Measurements from ENCODE around the gene RSL24D1.
"Not testable (repeated sequence)": the region's sequence is repeated elsewhere in the genome, so short reads cannot be mapped to it uniquely, and the experiment has no call there.

RSL24D1 gene

DNA sequence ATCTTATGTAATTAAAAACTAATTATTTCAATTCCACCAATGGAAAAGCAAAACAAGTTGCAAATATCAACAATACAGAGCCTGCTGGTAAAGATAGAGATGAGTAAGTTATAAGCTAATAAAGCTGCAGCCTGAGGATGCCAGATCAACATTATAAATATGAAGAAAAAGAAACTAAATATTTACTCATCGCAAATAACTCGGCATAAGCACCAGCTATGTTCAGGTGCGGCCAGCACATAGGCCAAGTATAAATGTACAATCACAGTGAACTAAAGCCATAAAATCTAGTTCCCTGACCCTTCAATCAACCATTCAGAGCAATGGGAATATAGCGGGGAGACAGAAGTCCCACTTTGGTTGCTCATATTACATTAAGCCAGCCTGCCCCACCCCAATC lies 7.7 kb upstream of the RSL24D1 start:
- DNase-seq, result no peak

DNA sequence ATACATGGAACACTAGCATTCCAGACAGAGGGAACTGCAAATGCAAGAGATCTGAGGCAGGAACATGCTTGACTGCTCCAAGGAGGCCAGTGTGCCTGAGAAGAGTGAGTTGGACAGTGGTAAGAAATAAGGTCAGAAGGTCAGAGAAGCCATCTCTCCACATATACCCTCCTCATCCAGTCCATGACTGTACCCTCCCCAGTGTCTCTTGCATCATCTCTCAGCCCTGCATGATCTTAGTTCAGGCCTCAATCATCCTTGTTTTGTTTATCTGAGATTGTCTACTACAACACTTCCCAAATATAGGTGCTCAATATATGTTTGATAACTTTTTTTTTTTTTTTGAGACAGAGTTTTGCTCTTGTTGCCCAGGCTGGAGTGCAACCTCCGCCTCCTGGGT lies 5.5 kb upstream of the RSL24D1 start:
- DNase-seq, result no peak

DNA sequence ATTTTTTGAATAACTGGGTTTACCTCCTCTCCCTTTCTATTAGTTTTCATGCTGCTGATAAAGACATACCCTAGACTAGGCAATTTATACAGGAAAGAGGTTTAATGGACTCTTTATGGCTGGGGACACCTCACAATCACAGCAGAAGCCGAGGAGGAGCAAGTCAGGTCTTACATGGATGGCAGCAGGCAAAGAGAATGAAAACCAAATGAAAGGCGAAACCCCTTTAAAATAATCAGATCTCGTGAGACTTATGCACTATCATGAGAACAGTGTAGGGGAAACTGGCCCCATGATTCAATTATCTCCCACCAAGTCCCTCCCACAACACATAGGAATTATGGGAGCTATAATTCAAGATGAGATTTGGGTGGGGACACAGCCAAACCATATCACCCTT lies 2.0 kb upstream of the RSL24D1 start:
- DNase-seq, result no peak

DNA sequence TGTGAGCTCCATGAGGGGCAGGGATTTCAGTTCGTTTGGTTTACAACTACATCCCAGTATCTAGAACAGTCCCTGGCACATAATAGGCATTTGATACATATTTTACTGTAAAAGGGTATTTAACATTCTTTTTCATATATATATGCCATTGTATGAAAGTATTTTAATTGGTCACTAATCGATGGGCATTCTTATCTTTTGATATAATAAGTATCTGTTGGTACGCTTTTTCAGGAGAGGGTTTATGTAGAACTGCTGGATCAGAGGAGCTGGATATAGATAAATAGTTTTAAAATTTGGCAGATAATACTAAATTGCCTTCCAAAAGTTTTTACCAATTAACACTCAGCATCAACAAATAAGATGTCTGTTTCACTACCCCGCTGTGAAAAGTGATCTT lies 978 bp upstream of the RSL24D1 start:
- DNase-seq, result no peak

DNA sequence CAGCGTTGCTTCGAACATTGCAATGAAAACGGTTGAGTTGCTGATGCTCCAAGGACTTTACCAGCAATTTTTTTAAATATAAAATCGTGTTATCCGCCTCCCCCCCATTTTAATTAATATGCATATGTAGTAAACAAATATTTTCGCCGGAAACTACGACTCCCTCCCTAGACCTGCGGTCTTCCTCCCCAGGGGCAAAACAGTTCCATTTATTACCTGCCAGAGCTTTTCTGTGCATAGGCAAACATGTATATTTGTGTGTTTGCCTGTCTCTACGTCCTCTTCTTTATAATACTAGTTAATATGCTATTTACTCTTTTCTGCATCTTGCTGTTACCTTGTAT lies 593 bp upstream of the RSL24D1 start:
- DNase-seq, result no peak

DNA sequence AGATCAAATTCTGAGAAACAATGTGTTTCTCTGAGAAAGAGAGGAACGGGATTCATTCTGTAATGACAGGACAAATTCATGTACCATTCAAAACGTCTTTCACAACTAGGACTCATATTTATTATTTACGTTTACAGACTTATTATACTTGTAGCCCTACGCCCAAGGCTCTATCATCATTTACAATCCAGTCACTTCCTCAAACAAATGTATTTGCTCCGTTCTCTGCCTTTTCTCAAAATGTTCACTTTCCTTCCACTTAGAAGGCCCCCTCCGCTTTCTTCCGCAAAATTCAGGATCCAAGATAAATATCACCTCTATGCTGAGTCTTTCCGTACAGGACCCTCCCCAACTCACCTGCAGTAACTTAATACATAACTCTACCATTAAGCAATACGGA lies 745 bp downstream of the RSL24D1 start:
- DNase-seq, result no peak

DNA sequence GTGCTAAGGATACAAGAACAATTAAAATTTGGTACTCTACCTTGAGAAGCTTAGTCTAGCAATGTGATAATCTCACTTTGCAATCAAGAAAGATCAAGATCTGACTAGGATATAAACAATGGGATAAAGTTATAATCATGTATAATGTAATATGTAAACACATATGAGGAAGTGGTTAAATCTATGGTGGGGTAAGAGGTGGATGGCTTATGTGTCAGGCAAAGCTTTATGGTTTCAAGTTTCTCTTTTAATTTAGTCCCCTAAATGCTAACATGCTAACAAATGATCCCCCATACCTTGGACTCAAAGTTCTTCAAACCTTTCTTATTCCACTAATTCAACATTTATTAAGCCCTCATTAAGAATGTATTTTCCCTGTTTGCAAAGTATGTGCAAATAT lies 2.5 kb downstream of the RSL24D1 start:
- no peak for DNase-seq

DNA sequence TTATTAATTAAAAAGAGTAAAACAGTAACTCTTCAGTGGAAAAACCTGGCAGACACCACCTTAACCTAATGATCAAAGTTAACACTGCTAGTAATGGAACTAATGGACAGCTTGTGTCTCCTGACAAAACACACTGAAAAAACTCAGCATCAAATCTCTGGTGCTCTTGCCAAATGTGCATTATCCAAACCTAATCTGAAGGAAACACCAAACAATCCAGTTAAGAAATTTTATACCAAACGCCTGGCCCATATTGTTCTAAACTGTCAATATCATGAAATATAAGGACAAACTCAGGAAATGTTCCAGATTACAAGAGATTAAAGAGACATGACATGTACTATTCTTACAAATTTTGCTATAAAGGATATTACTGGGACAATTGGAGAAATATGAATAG lies 10.4 kb downstream of the RSL24D1 start:
- DNase-seq, result no peak

DNA sequence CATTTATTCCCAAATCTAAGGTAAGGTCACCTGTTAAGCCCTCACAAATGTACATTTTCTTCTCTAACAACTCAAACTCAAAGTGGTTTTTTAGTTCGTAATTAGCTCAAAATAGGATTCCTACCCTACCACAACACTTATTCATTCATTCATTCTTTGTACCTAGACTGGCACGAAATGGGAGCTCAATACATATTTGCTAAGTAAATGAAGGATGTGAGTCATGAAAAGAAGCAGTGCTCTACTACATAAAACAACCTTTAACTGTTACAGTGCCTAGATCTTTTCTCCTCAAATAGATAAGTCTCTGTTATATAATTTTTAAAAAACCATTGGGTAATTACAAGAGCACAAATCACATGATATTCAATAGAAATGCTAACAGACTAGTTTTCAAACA lies 13.1 kb downstream of the RSL24D1 start:
- no peak for DNase-seq

DNA sequence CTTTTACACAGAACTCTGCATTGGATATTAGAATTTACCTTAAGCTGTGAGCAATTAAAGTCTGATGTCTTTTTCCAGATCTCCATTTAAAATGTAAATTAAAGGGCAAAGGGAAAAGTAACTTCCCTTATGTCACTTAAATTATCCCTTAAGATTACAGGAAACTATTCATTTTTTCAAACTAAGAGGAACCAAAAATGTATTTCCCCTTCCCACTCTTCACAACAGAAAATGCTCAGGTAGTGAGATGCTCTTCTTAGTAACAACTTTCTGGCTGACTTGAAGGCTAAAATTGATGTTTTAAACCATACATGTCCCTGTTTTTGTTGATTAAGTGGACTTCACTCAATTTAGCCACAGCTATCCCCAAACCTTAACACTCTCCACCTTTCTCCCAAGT lies 17.6 kb downstream of the RSL24D1 start:
- DNase-seq, result no peak

DNA sequence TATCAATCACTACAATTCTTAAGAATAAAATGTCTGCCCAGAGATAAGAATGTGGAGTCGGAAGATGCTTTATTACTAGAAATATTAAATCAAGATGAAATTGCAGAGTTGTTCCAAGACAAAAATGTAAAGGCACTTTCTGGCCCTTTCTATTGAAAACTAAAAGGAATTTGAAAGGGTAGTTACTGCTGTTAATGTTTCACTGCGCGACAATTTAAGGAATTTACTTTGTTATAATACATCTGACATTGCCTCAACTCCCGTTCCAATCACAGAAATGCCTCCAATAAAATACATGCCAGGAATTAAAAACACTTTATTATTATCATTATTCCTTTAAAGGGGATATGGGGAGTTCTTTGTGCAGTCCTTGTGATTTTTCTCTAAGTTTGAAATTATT lies 26.4 kb downstream of the RSL24D1 start:
- DNase-seq, result no peak

DNA sequence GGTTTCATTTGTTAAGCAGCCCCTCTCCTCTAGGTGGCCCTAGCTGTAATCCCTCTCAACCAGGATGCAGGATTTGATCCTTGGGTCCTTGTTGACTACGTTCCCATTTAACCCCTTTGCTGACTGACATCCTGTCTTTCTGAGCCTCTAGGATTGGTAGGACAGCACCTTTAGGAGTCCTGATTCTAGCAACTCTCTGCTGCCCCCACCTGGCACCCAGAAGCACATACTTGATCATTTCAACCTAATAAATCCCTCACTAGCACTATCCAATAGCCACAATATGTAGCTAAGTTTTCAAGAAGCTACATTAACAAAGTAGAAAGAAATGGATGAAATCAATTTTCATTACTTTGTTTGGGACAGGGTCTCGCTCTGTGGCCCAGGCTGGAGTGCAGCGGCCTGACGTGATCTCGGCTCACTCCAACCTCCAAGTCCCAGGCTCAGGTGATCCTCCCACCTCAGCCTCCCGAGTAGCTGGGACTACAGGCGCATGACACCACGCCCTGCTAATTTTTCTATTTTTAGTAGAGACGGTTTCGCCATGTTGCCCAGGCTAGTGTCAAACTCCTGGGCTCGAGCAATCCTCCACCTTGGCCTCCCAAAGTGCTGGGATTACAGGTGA lies 28.3 kb downstream of the RSL24D1 start:
- peak; percentile 88 for DNase-seq

DNA sequence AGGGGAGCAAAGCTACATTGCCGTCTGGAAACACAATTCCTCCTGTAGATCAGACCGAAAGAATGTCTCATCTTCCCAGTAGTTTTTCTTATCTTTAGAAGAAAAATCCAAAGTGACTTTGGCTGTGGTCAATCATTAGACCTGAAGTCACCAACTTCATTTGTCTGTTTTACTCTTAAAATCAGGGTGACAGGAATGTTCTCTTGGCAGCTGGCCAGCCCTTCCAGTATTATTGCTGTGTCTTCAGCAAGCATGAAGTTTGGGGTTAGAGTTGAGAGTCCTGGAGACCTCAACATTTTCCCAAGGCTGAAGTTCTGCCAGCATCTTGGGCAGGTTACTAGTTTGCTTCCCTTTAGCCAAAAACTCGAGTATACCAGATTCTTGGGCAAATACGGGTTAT lies 32.5 kb downstream of the RSL24D1 start:
- no peak for DNase-seq

DNA sequence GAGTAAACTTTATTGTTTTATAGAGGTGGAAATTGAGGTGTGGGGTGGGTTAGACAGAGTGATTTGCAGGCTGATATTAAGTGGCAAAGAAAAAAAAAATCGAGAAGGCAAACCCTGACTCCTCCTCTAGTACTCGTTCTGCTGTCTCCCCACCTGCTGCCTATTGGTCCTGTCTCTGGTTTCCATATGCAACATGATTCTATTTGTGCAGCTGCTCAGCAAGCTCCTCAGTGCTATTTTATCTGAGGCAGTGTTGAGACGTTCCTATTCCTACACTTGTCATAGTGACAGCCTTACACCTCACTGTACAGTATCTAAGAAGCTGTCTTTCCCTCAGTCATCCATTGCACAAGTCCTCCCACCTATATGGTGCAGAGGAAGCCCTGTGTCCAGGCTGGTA lies 45.1 kb downstream of the RSL24D1 start:
- DNase-seq, result no peak

DNA sequence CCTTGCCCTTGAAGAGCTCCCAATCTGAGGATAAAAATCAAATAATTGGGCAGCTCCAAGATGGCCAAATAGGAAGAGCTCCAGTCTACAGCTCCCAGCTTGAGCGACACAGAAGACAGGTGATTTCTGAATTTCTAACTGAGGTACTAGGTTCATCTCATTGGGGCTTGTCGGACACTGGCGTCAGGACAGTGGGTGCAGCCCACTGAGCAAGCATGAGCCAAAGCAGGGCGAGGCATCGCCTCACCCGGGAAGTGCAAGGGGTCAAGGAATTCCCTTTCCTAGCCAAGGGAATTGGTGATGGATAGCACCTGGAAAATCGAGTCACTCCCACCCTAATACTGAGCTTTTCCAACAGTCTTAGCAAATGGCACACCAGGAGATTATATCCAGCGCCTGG lies 53.6 kb downstream of the RSL24D1 start:
- DNase-seq, result not testable (repeated sequence)

DNA sequence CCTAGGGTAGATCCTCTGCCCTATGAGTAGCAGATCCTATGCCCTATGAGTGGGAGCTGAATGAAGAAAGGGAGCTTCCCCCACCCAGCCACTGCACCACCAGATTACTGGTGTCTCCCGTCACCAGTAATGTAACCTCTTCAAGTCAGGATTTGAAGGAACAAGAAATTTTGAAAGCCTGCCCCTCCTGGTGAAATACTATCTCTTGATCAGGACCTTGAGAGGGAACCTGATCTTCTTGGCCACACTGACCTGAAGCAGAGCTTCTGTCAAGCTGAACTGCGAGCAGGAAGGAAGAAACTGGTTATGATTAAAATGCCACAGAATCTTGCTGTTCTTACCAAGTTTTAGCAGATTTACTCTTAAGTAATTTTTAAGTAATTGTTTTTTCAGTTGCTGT lies 62.8 kb downstream of the RSL24D1 start:
- DNase-seq, result no peak

DNA sequence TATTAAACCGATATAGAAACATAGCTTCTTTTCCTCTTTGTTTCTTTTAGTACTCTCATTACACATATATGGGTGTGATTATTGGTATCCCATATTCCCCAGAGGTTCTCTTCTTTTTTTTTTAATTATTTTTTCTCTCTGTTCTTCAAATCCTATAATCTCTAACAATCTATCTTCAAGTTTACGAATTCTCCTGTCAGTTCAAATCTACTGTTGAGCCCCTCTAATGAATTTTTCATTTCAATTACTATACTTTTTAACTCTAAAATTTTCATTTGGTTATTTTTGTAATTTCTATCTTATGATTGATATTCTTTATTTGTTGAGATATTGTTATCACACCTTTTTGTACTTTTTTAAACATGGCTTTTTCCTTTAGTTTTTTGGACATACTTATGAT lies 64.1 kb downstream of the RSL24D1 start:
- no peak for DNase-seq

Measured in eye (tissue), 1 donor.